ENCODE measurements around the gene SYT14.
"Not testable (repeated sequence)": the region's sequence is repeated elsewhere in the genome, so short reads cannot be mapped to it uniquely, and the experiment has no call there.

Gene SYT14

DNA sequence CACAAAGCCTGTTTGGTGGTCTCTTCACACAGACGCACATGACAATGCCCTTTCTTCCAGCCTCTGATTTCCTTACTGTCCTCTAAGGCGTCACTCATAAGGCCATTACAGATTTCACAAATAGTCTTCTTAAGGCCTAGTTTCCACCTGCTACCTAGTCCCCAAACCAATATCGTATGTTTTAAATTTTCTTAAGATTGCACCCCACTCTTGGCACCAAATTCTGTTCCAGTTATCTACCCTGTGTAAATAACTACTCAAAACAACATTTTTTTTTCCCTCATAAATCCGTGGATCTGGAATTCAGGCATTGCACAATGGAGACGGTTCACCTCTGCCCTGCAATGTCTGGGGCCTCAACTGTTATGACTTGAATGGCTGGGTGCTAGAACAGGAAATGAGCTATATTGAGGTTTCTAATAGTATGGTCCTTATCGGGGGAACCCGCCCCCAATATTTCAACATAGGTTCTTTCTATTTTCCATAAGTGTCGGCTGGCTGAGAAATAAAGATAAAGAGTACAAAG, 257.7 kb downstream of the SYT14 start:
- no peak overlapping the region for H3K4me3 ChIP-seq (ENCODE audit: low read depth, low read length)
- TF ChIP-seq CTCF (IDR thresholded peaks at IDR 0.05; ENCODE audit: insufficient read depth, low read depth, low read length, missing control alignments) = no peak
- no peak for DNase-seq (ENCODE audit: low read depth)

GRCh38 chr1:210196266-210196665, 258.2 kb downstream of the SYT14 start:
- DNase-seq (ENCODE audit: low read depth) = not testable (repeated sequence)

DNA sequence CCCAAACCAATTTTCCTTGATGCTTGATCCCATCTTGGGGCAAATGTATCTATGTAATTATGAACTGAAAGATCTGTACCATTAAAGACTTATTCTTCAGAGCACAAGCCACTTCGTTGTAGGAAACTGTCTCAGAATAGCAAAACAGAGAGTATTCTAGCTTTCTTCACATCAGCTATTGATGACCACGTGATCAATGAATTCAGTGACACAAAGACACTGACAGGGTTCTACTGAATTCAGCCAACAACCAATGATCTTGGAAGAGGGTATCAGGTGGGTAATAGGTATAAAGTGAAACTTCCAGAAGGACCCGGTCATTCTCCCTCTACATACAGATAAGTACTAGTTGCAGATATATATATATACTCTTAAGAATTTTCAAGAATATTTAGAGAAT, 260.8 kb downstream of the SYT14 start:
- no peak for DNase-seq (ENCODE audit: low read depth)
- no peak for TF ChIP-seq CTCF (IDR thresholded peaks at IDR 0.05; ENCODE audit: insufficient read depth, low read depth, low read length, missing control alignments)
- no peak overlapping the region for H3K4me3 ChIP-seq (ENCODE audit: low read depth, low read length)

More at GRCh38 chr1:210196266-210196665, 258.2 kb downstream of the SYT14 start:
- H3K4me3 ChIP-seq (ENCODE audit: low read depth, low read length) = not testable (repeated sequence)

DNA sequence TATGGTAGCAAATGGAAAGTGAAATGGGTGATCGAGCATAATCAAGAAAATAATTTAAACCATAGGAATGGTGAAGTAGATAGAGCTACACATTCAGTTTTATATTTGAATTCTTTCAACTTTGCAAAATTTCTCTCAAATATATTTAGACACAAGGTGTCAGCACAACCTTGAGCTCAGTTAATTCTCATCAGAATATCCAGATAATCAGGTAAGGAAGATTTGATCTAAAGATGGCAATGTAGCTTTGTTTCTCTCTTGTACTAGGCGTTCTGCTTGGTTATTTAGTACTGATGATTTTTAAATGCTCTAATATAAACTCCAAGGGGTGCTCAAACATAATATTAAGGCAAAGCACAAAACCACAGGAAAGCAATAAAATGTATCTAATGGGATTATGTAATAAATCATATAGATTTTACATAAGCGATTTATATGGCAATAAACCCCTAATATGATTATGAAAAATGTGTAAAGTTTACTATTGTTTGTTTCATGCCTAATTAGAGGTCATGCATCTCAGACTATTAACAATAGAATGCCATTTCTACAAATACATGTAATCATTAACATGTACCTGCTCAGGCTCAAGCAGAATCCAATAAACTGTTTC, 262.2 kb downstream of the SYT14 start:
- no peak overlapping the region for H3K4me3 ChIP-seq (ENCODE audit: low read depth, low read length)
- DNase-seq (ENCODE audit: low read depth) = no peak
- no peak for TF ChIP-seq CTCF (IDR thresholded peaks at IDR 0.05; ENCODE audit: insufficient read depth, low read depth, low read length, missing control alignments)

DNA sequence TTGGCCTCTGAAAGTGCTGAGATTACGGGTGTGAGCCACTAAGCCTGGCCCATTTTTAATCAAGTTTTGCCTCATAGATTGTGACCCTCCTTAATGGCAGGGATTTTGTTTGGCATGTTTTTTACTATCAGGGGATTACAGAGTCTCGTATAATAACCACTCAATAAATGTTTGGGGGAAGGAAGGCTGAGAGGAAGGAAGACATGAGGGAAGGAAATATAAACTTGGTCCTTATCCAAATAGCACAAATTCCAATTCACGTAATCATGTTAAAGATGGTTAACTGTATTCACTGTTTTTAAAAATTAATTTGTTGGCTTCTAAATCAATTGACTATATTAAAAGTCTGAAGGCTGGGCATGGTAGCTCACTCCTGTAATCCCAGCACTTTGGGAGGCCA, 263.7 kb downstream of the SYT14 start:
- DNase-seq (ENCODE audit: low read depth) = no peak
- no peak for TF ChIP-seq CTCF (IDR thresholded peaks at IDR 0.05; ENCODE audit: insufficient read depth, low read depth, low read length, missing control alignments)
- H3K4me3 ChIP-seq (ENCODE audit: low read depth, low read length) = no peak overlapping the region

DNA sequence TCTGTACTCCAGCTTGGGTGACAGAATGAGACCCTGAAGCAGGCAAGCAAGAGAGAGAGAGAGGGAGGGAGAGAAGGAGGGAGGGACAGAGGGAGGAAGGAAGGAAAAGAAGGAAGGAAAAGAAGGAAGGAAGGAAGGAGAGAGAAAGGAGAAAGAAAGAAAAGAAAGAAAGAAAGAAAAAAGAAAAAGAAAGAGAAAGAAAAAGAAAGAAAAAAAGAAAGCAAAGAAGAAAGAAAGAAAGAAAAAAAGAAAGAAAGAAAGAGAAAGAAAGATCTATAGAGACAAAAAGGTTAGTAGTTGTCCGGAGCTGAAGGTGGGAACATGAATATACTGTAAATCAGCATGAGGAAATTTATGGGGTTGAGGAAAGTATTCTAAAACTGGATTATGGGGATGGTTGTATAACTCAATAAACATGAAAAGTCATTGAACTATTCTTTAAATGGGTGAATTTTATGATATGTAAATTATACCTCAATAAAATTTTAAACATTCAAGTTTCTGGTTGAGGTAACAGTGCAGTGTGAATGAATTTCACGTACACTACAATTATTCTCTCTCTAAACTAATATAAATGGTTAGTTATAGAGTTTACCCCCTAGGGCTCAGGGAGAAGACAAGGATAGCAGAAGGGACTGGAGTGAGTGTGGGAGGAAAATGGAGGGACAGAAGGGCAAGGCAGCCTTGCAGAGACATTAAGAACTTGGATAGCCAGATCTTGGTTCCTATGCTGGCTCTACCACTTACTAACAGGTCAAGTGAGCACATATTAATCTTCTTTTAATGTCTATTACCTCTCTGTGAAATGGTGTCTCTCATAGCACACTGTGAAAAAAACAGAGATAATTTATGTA, 269.8 kb downstream of the SYT14 start:
- DNase-seq (ENCODE audit: low read depth) = no peak
- no peak overlapping the region for H3K4me3 ChIP-seq (ENCODE audit: low read depth, low read length)
- no peak for TF ChIP-seq CTCF (IDR thresholded peaks at IDR 0.05; ENCODE audit: insufficient read depth, low read depth, low read length, missing control alignments)

GRCh38 chr1:210213335-210213734, 275.3 kb downstream of the SYT14 start:
- H3K4me3 ChIP-seq (ENCODE audit: low read depth, low read length) = no peak overlapping the region
- TF ChIP-seq CTCF (IDR thresholded peaks at IDR 0.05; ENCODE audit: insufficient read depth, low read depth, low read length, missing control alignments) = no peak
- DNase-seq (ENCODE audit: low read depth) = no peak

Data from GM12865 (cell line).